ENCODE data around the gene RNU5D-1.
A peak's percentile ranks its signal among the peaks of the same experiment; 100 is the strongest.
"Not testable (repeated sequence)": the region's sequence is repeated elsewhere in the genome, so short reads cannot be mapped to it uniquely, and the experiment has no call there.

RNU5D-1 gene

DNA sequence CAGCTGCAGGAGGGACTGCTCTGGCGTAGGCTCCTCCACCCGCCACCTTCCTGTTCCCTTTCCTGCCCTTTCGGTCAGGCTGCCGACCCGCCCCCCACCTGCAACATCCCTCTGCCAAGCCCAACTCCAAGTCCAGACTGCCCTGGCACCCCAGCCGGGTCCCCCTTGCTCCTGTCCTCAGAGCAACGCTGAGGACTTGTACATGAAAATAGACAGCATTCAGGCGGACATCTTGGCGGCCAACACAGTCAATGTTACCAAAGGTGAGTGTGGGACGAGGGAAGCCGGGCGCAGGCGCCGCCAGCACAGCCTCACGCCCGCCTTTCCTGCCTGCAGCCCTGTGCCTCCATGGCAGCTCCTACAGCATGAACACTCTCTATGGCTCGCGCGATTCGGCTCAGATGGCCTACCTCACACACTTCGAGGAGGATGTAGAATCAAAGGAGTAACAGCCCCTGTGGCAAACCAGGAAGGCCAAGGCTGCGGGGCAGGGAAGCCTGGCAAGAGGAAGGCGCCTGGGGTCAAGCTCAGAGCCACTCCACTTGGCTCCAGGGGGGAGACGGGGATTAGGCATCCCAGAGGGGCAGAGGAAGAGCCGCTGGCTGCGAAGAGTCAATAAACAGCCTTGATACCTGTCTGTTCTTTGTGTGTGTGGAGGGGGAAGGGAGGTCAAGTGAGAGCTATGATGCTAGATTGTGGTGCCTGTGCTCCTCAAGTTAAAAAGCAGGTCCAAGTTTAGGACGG, 5.8 kb downstream of the RNU5D-1 start:
- no peak for DNase-seq (ENCODE audit: low read depth)

DNA sequence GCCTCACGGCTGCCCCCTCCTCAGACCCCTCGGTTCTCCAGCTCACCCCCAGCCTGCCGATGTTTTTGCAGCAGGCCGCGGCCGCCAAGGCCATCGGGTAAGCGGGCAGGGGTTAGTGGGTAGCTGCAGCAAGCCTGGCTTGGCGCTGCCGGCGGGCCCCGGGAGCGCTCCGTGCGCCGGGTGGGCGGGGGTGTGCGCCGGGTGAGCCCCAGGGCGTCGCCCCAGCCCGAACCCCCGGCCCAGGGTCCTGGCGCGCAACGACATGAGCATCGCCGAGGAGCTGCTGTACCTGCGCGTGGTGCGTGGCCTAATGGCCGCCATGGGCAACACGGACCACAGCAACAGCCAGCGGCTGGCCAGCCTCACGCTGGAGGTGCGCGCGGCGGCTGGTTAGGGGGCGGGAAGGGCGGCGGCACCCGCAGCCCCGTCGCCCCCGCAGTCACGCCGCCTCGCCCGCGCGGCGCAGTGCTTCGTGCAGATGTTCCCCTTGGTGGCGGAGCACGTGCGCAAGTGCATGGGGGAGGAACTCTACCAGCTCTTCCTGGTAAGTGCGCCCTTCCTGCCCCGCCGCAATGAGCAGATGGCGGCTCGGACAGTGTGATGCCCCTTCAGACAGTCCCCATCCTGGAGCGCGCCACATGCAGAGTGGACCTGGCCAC, 6.5 kb downstream of the RNU5D-1 start:
- no peak for DNase-seq (ENCODE audit: low read depth)

DNA sequence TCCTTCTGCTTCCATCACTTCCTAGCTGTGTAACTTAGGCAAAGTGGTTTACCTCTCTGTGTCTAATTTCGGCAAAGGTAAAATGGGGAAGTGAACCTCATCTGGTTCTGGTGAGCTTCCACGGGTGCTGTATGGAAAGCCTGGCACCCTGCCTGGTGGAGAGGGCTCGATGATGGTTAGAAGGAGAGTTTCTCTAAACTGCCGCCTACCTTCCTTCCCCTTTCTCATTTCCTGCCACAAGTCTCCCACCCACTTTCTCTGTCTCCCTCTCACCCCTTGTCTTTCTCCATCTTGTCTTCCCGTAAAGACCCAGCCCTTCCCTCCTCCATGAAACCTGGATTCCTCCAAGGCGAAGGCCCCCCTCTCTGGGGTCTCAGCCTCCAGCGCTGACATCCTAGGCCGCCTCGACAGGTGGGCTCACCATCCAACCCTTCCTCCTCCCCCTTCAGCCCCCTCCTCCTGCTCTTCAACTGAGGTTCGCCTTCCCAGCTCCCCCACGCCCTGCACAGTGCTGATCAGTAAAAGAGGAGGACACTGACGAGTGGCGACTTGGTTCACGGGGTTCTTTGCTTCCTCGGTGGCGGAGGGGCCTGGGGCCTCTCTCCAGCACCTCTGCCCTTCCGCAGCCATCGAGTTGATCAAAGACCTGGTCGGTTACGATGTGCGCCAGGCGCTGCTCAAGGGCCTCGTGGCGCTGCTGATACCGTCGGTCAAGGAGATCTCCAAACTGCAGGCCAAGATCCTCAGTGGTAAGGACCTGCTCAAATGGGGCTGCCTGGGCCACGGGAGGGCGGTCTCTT, 7.3 kb downstream of the RNU5D-1 start:
- DNase-seq (ENCODE audit: low read depth) = no peak

- DNase-seq (ENCODE audit: low read depth) = no peak
These were observed 7.9 kb downstream of the RNU5D-1 start for GRCh38 chr1:44723064-44723463.

DNA sequence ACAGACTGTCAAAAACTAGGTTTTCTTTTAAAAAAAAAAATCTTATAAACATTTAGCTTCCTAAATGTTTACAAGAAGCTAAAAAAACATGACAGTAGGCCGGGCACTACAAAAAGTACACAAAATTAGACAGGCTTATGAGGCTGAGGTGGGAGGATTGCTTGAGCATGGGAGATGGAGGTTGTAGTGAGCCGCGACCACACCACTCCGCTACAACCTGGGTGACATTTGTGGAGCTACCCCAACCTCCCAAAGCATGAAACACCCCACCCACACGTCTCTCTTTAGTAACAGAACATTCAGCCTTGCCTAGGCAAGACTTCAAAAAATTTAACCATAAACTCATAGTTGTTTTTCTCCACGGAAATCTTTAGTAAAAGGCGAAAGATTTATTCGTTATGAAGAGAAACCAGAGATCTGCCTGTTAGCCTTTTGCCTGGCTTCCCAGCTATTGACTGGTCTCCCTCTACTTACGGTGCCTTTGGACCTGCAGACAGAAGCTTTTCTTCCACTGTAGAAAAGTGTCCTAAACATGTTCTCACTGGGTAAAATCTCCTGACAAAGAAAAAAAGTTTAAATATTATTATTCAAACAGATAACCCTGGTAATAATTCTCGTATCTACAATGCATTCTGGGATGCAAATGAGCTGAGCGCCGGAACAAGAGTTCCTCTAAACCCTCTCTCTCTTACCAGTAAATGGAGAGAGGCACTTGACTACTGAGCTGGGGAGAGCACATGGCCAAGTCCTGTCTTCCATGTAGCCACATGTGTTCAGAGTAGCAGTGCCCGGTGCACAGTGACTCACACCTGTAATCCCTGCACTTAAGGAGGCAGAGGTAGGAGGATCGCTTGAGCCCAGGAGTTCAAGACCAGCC, 9.2 kb downstream of the RNU5D-1 start:
- DNase-seq (ENCODE audit: low read depth) = peak; percentile 40

GRCh38 chr1:44720281-44720680, 10.7 kb downstream of the RNU5D-1 start:
- DNase-seq (ENCODE audit: low read depth) = no peak

- no peak for DNase-seq (ENCODE audit: low read depth)
These were observed 11.7 kb downstream of the RNU5D-1 start for GRCh38 chr1:44719318-44719717.

DNA sequence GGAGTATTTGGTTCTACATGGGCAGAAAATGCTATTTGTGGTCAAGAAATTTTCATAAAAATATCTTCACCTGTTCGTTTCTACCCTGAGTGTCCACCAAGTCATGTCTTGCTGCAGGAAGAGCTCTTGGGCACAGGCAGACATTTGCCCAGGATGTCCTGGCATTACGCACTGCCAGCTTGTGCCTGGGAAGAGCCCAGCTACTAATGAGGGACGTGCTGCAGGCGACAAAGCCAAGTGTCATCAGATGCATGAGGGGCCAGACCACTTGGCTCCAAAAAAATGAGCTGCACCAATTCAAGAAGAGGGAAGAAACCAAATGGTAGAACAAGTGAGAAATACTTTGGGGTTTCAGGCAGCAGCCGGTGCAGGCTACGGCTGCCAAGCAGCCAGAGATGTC, 12.9 kb downstream of the RNU5D-1 start:
- no peak for DNase-seq (ENCODE audit: low read depth)

DNA sequence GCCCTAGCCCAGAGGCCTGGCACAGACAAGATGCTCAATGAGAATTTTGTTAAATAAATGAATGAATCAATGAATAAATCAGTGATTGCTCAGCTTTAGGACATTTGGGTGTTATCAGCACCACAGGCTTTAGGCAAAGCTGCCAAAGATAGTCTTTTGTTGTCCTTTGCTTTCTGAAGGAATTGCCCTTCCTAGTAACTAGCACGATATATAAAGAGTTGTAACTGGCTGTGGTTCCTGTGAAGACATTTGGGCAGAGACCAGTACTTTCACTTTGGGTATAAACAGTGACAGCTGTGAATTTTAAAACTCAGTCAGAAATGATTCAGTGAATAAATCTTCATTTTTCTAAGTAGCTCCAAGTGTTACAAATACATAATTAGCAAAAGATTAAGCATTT, 13.3 kb downstream of the RNU5D-1 start:
- no peak for DNase-seq (ENCODE audit: low read depth)

GRCh38 chr1:44717156-44717555, 13.8 kb downstream of the RNU5D-1 start:
- no peak for DNase-seq (ENCODE audit: low read depth)

DNA sequence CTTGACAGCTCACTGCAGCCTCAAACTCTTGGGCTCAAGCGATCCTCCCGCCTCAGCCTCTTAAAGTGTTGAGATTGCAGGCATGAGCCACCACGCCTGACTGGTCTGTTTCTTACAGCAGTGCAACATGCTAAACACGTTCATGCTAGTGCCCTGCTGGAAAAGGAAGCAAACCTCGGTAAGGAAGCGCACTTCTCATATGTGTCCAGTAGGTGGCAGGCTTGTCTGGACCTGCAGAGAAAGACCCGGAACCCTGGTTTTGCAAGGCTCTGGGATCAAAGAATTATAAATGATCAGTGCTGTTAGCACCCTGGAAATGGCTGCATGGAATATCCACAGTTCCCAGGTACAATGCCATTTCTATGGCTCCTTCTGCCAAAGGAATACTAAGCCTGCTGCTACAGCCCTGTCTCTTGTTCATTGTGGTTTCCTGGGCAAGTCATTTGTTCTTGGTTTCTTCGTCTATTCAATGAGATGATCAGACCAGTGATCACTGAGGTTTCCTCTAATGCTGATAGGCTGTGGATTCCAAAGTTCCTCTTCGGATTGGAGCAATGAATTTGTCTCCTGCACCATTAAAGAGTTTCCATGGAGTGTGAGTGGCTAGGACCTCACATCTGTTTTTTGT, 15.9 kb downstream of the RNU5D-1 start:
- DNase-seq (ENCODE audit: low read depth) = peak; percentile 40

GRCh38 chr1:44714532-44714931, 16.4 kb downstream of the RNU5D-1 start:
- no peak for DNase-seq (ENCODE audit: low read depth)

GRCh38 chr1:44713321-44713781, 17.6 kb downstream of the RNU5D-1 start:
- DNase-seq (ENCODE audit: low read depth) = no peak

- DNase-seq (ENCODE audit: low read depth) = no peak
These were observed 22.8 kb downstream of the RNU5D-1 start for GRCh38 chr1:44707959-44708831.

DNA sequence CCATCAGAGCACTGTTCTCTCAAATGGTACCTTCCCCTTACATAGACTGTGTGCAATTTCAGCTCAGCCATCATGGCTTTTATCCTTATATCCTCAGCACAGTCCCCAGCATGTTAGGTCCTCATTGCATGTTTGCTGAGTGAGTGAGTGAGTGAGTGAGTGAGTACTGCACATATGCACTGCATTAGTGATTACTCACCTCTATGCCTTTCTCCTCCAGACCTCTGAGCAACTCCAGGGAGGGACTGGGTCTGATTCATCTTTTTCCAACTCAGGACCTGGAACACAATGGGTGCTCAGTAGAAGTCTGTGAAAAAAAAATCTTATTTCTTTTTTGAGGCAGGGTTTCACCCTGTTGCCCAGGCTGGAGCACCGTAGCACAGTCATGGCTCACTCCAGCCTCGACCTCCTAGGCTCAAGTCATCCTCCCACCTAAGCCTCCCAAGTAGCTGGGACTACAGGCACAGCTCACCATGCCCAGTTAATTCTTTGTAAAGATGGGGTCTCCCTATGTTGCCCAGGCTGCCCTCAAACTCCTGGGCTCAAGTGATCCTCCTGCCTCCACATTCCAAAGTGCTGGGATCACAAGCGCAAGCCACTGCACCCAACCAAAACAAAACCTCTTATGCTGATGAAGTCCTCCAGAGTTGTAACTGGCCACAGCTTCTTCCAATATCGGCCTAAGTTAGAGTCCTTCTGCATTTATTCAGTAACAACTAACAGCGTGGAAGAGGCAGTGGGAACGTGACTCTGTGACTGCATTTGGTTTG, 23.7 kb downstream of the RNU5D-1 start:
- no peak for DNase-seq (ENCODE audit: low read depth)

DNA sequence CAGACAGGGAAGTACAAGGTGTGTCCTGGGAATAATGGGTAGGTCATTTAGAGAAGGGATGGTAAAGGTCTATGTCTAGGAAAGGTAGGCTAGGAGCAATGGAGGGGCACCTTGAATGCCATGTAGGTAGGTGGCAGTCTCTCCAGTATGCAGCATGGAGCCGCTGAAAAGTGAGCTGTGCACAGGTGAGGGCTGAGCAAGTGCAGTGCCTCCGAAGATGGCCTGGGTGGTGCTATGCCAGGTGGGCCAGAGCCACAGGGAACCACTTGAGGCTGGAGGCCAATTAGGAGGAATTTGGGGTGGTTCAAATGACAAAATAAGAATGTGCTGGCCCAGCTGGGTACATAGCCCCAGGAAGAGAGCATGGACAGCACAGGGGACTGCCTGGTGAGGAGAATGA, 25.0 kb downstream of the RNU5D-1 start:
- no peak for DNase-seq (ENCODE audit: low read depth)

DNA sequence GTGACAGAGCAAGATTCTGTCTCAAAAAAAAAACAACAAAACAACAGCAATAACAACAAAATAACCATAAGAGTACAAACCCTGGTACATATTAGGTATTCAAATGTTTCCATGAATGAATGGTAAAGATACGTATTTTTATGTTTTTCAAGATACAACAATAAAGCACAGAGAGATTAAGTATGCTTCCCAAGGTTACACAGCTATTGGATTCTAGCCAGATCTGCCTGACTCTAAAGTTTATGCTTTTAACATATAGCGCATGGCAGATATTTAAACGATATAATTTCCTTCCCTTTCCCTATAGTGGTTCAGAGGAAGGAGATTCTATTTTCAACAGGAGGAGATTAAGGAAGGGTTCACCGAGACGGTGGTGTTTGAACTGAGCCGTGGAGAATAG, 25.5 kb downstream of the RNU5D-1 start:
- DNase-seq (ENCODE audit: low read depth) = no peak

GRCh38 chr1:44701141-44701573, 29.8 kb downstream of the RNU5D-1 start:
- DNase-seq (ENCODE audit: low read depth) = no peak

DNA sequence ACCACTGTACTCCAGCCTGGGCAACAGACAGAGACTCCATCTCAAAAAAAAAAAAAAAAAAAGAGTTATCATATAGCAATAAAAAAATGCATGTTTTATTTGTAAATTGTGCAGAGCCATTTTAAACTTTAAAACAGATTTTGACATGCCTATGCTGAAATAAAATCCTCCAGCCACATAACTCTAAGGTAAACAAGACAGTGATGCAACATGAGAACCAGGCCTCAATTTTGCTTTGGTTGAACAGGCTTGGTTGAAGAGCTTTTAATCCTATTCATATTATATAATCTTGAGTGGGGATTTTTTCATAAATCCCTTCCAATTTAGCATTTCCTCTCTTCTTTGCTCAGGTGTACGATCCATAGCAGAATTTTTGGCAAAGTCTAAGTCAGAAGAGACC, 30.4 kb downstream of the RNU5D-1 start:
- no peak for DNase-seq (ENCODE audit: low read depth)

DNA sequence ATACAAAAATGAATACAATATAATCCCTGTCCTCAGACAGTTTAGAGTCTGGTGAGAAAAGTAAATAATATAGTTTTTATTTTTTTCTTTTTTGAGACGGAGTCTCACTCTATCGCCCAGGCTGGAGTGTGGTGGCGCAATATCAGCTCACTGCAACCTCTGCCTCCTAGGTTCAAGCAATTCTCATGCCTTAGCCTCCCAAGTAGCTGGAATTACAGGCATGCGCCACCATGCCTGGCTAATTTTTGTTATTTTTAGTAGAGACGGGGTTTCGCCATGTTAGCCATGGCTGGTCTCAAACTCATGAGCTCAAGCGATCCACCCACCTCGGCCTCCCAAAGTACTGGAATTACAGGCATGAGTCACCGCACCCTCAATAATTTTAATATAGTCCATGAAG, 31.6 kb downstream of the RNU5D-1 start:
- not testable (repeated sequence) for DNase-seq (ENCODE audit: low read depth)
